Testis (tissue), 3 donors: ENCODE measurements around the gene RFK. TPM values are rescaled to one million over a fixed set of nuclear protein-coding genes. Genes with fewer than 3 reads are reported as not detected.

Source experiments
- DNase-seq: peaks from one replicate; pipeline ENCODE4 v3.0.0-alpha.2; 2019
- H3K27ac ChIP-seq, 2 donors: fragments of 200-600 bp; sonication (generic); one replicate each; pipeline ENCODE4 v1.5.1; 2019
- H3K27me3 ChIP-seq: fragments of 200-600 bp; sonication (generic); one replicate; pipeline ENCODE4 v1.5.1; 2019
- H3K36me3 ChIP-seq: fragments of 200-600 bp; sonication (generic); one replicate; pipeline ENCODE4 v1.5.1; 2017; ENCODE audit warnings: low read depth; ENCODE audit errors: missing control alignments
- H3K4me1 ChIP-seq: fragments of 200-600 bp; sonication (generic); one replicate; pipeline ENCODE4 v1.5.1; 2019
- H3K4me3 ChIP-seq, 2 donors: fragments of 200-600 bp; sonication (generic); one replicate each; pipeline ENCODE4 v1.5.1; 2017 to 2019
- H3K9me3 ChIP-seq: fragments of 200-600 bp; sonication (generic); one replicate; pipeline ENCODE4 v1.5.1; 2017
- CTCF ChIP-seq, 3 experiments: fragments of 450-650 bp in 2 of 3; fragments of 200-600 bp in 1 of 3; sonication (generic) in 1 of 3; IDR thresholded peaks; one replicate each; pipeline ENCODE4 v1.5.1; 2016 to 2019; ENCODE audit warnings: antibody characterized with exemption in 3 of 3, mild to moderate bottlenecking in 2 of 3, moderate library complexity in 1 of 3
- POLR2A ChIP-seq: fragments of 450-650 bp; IDR thresholded peaks from one replicate; pipeline ENCODE4 v1.6.1; 2017; ENCODE audit warnings: antibody characterized with exemption, mild to moderate bottlenecking, moderate library complexity
- WGBS, 2 donors: methylation state at CpG; one replicate each; pipeline ENCODE4 v1.1.5; 2018; 5-methylcytosine and 5-hydroxymethylcytosine counted together
- intact Hi-C: fragments of 100-400 bp; cut with DNase I; formaldehyde crosslinking; loops from one replicate; pipeline ENCODE4 v1.15.1; 2023; ENCODE audit warnings: low total_unique reads
- polyA plus RNA-seq: library from polyadenylated mRNA; stranded (reverse); fragments of 350-450 nt; fragmentation: Illumina TruSeq; extraction: RNeasy Lipid Tissue Mini Kit (QIAGEN cat#74804); gene quantifications from one replicate; pipeline ENCODE4 v1.2.3, GENCODE V29; 2014; ENCODE audit warnings: low read depth, low replicate concordance; ENCODE audit not compliant: insufficient read depth
- total RNA-seq, 2 donors: library from RNA; depleted of rRNA; stranded (reverse); fragments of >200 nt; gene quantifications; one replicate each; pipeline ENCODE4 v1.2.3, GENCODE V29; 2016

The RFK gene
- total and polyA plus RNA-seq, 3 donors from 2014 or later, result 39.3 to 69.7 (median 41.8) TPM

GRCh38 chr9:76354221-76354620, 40.0 kb downstream of the RFK start:
- Histone ChIP-seq H3K9me3 (no peaks in the 10 kb centered on the region), H3K27ac (no peak overlapping the region), H3K4me1 (no peaks in the 10 kb centered on the region), H3K4me3 (no peak overlapping the region), H3K27me3 (no peaks in the 10 kb centered on the region), H3K36me3 (no peaks in the 10 kb centered on the region)
- WGBS, 2 donors, result 79 to 81% methylated on average over 3 of the region's 3 CpGs
- no peak for DNase-seq
- intact Hi-C loops, result no loop called here
- TF ChIP-seq POLR2A (no peak), CTCF (IDR thresholded peaks at IDR 0.05) (no peak)

- intact Hi-C loops, result no loop called here
- WGBS, 2 donors, result 66 to 68% methylated on average over 5 of the region's 5 CpGs
Observed at GRCh38 chr9:76353280-76353679, 40.9 kb downstream of the RFK start.

GRCh38 chr9:76352026-76352620, 42.1 kb downstream of the RFK start:
- Histone ChIP-seq H3K36me3 (no peaks in the 10 kb centered on the region), H3K9me3 (no peaks in the 10 kb centered on the region), H3K27ac (no peak overlapping the region), H3K4me3 (no peak overlapping the region), H3K27me3 (no peaks in the 10 kb centered on the region), H3K4me1 (no peaks in the 10 kb centered on the region)
- 80 to 87% methylated on average over 4 of the region's 4 CpGs for WGBS, 2 donors
- no peak for DNase-seq
- TF ChIP-seq POLR2A, result no peak
- no peak for TF ChIP-seq CTCF (IDR thresholded peaks at IDR 0.05)
- intact Hi-C loops, result no loop called here

More at GRCh38 chr9:76353280-76353679, 40.9 kb downstream of the RFK start:
- H3K27me3 ChIP-seq, result no peaks in the 10 kb centered on the region
- no peak for DNase-seq
- H3K4me3 ChIP-seq, result no peak overlapping the region
- no peaks in the 10 kb centered on the region for H3K4me1 ChIP-seq
- H3K36me3 ChIP-seq, result no peaks in the 10 kb centered on the region
- H3K9me3 ChIP-seq, result no peaks in the 10 kb centered on the region
- TF ChIP-seq POLR2A (no peak), CTCF (IDR thresholded peaks at IDR 0.05) (no peak)
- no peak overlapping the region for H3K27ac ChIP-seq

- TF ChIP-seq CTCF (IDR thresholded peaks at IDR 0.05) (no peak), POLR2A (no peak)
- H3K27me3 ChIP-seq, result no peaks in the 10 kb centered on the region
- 58 to 70% methylated on average over 3 of the region's 3 CpGs for WGBS, 2 donors
- no peak overlapping the region for H3K4me3 ChIP-seq
- H3K36me3 ChIP-seq, result no peaks in the 10 kb centered on the region
- intact Hi-C loops, result no loop called here
- no peaks in the 10 kb centered on the region for H3K9me3 ChIP-seq
- no peak overlapping the region for H3K27ac ChIP-seq
- DNase-seq, result no peak
- H3K4me1 ChIP-seq, result no peaks in the 10 kb centered on the region
Observed at GRCh38 chr9:76351006-76351405, 43.2 kb downstream of the RFK start.

- Histone ChIP-seq H3K9me3 (no peaks in the 10 kb centered on the region), H3K4me3 (no peak overlapping the region), H3K36me3 (no peaks in the 10 kb centered on the region), H3K27me3 (no peaks in the 10 kb centered on the region), H3K27ac (no peak overlapping the region), H3K4me1 (no peaks in the 10 kb centered on the region)
- 84 to 94% methylated on average over 1 of the region's 1 CpG for WGBS, 2 donors
- intact Hi-C loops, result no loop called here
- DNase-seq, result no peak
- TF ChIP-seq CTCF (IDR thresholded peaks at IDR 0.05), result no peak
- no peak for TF ChIP-seq POLR2A
Observed at GRCh38 chr9:76349865-76350264, 44.4 kb downstream of the RFK start.
